Activated CD8-positive, alpha-beta memory T cell treated with anti-CD3 and anti-CD28 coated beads, Interleukin-2, amount 50 U/mL, for 48 hours (primary cell): ENCODE data around the gene CH25H.
"Not testable (repeated sequence)": the region's sequence is repeated elsewhere in the genome, so short reads cannot be mapped to it uniquely, and the experiment has no call there.

ENCODE experiments used
- DNase-seq: peaks from one replicate; pipeline ENCODE4 v3.0.0-alpha.2; 2020

Gene CH25H

DNA sequence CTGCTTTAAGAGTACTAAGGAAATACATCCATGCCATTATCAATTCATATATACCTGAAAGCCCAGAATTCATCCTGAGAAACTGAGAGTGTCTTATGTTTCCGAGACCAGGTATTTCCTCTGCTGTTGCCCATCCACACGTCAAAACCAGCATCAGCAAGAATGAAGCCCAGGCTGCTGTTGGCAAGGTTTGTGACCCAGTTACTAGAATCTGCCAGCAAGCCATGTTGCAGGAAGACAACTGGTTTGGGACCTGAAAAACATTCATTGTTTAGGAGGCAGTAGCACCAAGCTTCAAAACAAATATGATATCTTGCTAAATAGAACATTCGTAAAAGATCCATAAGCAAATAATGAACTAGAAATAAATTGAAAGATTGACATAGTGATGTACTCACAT, 21.0 kb upstream of the CH25H start:
- no peak for DNase-seq

DNA sequence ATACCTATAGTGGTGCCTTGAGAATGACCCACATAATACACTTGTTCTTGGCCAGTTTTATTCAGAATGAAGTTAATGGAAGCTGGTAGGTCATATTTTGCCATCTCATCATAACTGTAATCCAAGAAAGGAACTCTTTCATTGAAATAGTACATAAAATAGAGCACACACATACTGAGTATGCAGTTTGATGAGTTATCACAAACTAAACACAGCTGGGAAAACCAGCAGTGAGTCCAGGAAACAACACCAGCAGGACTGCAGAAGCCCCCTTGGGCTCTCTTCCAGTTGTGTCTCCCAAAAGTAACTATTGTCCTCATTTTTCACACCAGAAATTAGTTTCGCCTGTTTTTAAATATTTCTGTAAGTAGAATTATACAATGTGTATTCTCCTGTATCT, 19.8 kb upstream of the CH25H start:
- no peak for DNase-seq

DNA sequence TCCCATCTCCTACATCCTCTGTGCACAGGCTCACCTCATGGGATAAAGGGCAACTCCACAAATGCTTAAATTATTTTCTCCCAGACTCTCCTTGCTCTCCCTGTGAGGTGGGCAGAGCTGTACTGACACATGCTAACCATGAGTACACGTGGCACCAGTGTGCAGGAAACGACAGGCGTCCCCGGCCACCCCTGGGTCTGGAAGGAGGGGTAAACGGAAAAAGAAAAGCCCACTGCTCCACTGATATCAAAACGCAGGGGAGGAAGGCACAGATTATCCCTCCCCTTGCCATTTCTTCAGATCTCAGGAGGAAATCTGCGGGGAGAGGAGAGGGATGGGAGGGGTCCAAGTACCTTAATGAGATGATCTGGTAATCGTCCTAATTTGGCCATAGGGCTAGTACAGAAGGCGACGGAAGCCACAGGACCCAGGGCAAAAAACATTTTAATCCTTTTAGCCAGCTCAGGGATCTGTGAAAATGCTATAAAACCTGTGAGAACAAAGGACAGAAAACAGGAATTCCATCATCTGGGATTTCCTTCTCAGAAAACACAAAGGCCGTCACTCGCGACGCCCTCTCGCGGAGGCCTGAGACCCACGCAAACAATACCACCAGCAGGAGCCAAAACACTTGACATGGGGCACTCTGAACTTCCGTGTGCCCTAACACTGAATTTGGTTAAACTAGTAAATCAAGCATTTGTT, 17.8 kb upstream of the CH25H start:
- no peak for DNase-seq

DNA sequence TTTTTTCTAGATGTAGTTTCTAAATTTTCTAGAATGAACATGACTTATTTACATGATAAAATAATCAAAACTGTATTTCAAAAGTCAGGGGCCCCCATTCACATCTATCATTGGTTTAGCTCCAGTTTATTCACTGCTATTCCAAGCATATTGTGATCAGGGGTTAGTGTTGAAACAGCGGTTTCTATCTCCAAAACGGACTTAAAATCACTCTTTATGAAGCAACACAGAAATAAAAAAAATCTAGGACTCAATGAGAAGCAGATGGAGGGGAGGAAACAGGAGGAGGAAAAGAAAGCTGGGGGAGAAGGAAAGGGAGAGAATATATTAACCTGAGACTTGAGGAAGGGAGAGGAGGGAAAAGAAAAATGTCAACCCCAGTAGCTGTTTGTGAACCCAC, 14.8 kb upstream of the CH25H start:
- DNase-seq: no peak

DNA sequence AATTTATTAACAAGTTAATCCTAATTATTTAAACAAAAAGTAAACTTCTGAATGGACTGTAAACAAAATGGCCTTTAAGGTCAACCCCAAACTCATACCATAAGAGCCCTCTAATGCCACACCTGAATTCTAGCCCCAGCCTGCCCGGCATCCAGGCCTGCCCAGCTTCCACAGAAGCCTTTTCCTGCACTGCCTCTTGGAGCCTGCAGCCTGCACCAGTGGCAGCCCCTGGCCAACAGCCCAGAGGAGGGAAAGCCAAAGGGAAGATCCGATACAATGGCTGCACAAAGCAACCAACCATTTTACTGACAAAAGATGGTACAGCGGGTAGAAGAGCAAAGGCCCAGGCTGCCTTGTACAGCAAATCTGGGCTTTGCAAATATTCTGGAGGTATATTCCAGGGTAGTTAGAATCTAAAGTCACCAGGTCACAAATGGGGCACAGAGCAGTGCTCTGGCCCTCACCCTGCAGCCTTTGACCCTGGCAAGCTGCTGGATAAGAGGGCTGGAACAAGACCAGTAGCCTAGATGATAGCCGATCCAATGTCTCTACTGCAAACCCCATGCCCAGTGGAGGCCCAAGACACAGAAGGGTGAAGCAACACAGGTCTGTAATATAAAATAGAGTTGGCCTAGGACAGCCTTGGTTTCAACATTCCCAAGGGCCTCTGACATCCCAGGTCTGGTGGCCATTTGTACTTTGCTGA, 12.5 kb upstream of the CH25H start:
- no peak for DNase-seq

DNA sequence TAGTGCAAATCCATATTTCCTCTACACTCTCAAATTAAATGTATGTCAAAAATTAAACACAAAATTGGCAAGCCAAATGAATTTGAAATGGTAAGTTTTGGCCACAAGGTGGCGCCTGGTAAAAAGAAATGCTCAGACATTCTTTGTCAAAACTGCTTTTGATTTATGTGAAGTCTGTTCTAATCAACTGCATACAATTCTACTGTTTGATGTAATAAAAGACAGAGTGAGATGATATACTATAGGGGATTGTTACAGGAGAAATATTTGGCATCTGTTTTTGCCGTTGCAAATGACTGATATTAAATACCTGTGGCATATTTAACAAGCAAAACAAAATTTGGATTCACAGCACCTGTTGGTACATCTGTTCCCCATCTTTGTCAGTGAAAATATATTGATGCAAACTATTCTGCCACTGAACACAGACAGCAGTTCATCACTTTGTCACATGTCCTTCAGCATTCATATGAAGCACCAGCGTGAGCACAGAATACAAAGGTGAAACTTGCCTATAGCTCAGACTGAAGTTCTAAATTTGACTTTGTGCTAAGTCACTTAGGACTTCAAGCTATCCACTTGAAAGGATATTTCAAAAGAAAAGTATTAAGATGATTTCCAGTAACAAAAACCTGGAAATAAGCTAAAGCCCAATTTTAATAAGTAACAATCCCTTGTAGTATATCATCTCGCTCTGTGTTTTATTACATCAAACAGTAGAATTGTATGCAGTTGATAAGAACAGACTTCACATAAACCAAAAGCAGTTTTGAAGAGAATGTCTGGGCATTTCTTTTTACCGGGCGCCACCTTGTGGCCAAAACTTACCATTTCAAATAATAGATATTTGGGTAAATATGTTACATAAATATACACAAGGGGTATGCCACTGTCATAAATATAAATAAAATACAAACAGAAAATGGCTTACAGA, 10.2 kb upstream of the CH25H start:
- peak; percentile 78 for DNase-seq

DNA sequence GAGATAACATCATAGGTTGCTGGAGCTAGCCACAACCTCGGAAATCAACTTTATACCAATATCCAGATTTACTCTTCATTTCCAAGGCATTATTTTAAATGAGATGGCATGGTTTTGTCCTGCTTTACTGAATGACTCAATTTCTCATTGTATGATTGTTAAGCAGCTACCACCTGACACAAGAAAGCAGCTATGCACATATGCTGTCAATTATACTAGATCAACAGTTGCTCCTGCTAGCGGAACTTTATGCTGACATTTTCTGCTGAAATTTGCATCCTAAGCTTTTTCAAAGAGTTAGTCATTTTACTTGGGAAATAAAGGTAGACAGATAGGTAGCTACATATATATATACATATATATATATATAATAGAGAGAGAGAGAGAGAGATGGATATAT, 8.9 kb upstream of the CH25H start:
- DNase-seq: no peak

DNA sequence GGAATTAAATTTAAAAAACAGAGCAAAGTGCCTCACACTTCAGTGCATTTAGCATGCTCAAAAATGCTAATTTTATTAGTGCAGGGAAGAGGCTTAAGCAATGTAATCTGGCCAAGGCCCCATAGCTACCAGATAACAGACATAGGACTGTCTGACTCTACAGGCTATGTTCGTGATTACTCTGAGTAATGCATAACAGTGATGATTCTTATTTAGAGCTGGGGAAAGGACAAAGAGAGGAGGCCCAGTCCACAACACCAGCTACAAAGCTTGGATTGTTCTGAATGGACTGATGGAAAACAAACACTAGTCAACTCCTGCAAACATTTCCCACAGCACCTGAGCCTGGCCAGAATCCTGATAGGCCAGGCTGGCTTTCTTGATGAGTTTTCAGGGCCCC, 8.4 kb upstream of the CH25H start:
- DNase-seq: no peak

DNA sequence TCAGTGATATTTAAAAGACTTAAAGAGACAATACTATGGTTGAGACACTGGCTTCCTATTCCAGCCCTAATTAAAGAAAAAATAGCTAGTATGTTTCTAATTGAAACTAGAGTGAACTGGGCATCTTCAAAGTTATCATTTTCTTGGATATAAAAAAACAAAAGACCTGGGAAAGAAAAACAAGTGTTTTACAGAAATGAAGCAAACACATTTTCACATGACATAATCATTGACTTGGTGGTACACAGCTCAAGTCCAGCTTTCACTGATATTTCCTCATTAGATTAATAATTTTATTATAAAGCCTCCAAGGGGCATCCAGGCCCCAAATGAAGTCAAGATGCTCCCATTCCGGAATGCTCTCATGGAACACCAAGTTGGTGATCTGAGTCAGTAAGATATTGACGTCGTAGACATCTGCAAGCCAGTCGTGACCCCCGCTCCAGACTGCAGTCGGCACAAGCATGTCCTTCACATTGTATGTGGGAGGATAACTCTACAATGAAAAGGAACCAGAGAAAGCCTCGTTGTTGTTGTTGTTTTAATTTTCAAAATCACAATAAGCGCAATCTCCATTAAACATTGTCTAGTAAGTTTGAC, 7.5 kb upstream of the CH25H start:
- no peak for DNase-seq

DNA sequence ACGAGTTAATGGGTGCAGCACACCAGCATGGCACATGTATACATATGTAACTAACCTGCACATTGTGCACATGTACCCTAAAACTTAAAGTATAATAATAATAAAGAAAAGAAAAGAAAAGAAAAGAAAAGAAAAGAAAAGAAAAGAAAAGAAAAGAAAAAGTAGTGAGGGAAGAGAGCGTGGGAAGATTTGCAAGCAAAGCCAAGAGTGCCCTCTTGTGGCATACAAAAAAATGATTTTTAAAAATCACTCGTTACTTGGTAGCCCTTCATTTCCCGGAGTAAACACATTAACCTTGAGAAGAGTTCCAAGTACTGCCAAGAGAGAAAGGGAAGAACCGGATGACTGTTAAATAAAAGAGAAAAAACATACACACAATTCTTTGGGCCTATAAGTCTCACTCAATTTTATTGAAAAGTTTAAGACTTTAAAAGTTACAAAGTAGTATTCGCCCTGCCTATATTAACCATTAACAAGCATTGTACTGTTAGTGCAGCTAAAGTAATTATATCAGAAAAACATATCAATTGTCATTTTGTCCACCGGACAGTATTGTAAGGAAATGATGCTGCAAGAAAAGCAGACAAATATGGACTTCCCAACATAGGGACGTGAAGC, 6.2 kb upstream of the CH25H start:
- no peak for DNase-seq

DNA sequence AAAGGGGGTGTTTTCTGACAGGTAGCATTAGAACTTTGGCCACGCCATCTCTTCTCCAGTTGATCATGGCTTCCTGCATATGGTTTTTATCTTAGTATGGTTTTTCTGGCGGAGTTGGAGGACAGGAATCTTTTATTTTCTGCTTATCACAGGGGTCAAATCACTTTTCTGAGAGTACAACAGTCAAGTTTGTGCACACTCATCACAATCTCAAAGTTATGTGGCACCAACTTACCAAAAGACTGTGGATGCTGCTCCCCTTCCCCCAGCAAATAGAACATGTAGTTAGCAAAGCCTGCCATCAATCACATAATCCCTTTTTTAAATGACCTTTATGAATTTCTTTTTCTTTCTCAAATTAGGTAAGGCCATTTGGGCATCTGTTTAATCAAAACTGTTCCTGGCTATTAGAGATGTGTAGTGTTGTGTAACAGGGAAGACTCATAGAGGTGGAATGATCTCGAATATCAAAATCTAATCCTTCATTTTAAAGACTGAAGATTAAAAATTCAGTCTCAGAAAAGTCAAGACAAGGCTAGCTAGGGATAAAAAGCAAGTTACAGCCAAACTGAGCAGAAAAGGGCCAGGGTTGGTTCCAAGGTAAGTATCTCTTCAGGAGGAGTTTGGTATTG, 3.8 kb upstream of the CH25H start:
- no peak for DNase-seq

DNA sequence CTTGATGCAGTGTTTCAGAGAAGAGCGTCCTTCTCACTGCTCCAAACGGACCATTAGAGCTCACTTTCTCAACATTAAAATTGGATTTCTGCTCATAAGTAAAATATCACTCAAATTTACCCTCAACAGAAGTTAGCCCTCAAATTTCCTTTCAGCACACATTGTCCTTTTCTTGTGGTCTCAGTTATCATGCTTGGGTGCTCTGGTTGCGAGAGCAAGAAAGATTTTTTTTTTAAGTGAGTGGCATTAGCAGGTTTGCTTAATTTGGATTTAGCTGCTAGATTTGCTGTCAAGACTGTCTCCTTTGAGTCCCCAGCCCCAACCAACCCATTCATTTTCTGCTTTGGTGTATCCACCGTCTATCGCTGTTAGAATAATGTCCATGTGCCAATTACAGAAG, 2.6 kb upstream of the CH25H start:
- DNase-seq: no peak

DNA sequence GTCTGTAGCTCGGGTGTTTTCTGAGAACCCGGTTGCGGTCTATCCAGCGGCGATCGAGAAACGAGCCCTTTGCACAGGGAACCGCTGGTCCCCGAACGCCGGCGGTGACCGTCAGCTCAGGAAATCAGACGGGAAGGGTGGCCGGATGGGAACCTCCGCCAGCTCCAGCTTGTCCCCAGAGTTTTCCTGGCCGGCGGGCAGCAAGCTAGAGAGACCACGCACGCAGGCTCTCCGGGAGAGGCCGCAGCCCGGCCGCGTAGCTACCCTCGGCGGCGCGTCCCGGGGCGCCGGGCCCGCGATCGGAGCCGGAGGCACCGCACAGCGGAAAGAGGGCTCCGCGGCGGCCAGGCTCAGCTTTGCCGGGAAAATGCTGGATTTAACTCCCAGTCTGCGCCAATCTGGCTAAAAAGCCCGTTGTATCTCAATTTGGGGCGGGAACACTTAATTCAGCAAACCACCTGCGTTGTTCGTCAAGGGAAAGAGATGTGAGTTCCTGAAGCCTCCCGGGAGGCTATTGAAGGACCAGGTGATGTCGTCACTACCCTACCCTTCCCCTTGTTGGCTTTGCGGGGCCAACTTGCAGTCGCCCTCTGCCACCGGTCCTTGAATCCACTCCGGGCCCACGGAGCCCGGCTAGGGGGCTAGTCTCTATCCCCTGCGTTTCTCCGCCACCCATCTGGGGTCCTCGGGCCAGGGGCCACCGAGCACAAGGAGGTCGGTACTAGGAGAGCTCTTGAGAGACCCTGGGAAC, 859 bp upstream of the CH25H start:
- peak; percentile 63 for DNase-seq

DNA sequence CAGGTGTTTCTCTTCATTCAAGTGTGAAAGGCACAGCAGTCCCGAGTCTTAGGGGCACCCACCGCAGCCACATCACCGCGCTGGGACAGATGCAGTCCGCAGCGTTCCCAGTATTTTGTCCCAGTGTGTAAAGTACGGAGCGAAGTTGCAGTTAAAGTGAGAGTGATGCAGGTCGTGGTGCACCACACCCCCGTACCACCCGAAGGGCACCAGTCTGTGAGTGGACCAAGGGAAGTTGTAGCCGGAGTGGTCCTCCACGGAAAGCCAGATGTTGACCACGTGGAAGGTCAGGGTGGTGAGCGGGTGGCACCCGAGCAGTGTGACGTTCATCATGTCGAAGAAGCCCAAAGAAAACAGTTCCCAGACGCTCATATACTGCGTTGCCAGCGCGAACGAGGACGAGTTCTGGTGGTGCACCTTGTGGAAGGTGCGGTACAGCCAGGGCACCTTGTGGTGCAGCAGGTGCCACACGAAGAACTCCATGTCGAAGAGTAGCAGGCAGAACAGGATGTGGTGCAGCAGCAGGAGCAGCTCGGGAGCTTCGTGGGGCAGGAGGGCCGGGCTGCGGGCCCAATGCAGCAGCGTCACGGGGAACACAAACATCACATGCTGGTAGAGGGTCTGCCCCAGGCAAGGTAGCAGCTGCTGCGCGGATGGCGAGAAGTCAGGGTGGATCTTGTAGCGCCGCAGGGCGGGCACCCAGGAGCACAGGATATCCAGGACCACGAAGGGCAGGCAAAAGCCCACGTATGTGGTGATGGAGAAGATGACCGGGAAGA, 526 bp downstream of the CH25H start:
- DNase-seq: peak; percentile 68

DNA sequence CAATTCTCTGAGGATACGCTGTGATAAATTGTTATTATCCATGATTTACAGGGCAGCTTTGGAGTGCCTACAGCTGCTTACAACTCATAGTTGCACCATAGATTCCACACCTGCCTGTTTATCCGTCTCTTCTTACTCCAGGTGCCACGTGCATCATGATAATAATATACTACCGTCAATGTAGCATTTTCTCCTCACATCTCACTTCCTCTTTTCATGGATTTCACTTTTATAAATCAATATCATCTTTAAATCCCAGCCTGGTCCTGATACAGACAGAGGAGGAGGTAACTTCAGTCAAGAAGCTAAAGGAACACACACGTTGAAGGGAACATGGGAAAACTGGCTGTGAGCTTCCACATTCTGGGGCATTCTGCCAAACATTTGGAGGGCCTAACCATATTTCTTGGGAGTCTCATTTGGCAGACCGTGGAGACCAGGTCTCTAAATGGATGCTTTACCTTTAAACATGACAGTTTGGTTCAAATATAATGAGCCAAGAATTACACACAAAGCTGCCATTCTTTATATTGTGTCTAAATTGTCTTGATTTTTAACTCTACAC, 2.4 kb downstream of the CH25H start:
- no peak for DNase-seq

DNA sequence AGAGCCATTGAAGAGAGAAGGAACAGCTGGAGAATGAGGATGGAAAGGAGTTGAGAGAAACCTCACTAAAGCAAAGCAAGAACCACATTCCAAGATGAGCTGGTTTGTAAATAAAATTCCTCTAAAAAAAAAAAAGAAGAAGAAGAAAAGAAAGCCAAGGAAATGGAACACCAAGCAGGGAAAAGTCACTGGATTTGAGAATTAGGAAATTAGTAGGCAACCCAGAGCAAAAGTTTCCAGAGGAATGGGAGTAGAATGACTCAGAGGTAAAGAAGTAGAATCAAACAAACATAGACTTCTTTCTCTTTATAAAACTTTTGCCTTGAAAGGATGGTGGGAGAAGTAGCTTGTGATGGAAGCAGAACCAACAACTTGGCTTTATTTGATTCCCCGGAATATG, 3.9 kb downstream of the CH25H start:
- DNase-seq: no peak

DNA sequence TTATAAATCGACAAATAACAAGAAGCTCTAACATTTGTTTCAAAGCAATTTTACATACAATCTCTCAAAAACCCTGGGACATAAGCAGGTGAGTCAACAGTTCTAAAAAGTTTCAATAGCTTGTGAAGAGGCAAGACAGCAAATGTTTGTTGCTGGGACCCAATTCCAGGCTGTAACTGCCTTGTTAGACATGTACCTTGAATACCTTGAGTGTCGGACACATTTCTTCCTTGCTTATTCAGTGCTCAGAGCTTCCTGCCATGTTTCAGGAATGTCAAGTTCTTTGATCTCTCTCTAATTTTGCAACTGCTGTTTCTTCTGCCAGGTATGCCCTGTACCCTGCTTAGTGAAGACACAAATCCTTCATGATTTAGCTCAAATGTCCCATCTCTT, 5.1 kb downstream of the CH25H start:
- DNase-seq: no peak

DNA sequence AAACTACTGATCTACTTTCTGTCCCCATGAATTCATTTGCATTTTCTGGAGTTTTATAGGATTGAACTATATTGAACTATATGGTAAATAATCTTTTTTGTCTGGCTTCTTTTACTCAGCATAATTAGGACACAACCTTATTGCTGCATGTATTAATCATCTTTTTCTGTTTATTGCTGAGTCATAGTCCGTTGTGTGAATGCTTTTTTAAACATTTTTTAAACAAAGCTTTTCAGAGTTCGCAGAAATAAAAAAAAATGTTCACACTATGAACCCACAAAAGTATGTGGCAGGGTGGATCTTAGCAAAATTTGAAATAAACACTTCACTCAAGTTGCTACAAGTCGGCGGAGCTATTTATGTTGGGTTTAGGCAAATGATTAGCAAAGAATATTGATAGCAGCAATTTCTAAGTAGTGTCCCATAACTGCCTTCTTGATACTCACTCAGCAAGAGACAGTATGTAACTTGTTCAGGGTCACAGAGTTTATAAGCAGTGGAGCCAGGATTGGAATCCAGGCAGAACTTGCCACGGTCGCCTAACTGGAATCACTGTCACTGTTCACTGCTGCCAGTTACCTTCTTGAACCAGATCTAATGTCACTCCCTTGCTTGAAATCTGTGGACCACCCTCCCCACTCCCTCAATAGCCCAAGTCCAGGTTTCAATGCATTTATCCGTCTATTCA, 5.6 kb downstream of the CH25H start:
- no peak for DNase-seq

DNA sequence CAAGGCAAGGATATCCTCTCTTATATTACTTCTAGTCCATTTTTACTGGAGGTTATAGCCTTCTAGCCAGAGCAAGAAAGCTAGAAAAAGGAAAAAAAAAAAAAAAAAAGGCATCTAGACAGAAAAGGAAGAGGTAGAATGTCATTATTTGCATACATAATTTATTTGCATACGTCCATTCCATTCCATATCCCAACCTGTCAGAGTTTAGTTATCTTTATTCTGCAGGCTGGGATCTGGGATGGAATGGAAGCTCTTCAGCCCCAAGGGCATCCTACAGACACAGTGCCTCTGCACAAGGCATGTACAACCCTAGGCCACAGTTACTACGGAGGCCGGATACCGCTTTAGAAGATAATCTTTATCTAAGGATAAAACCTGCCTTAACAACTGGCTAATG, 9.6 kb downstream of the CH25H start:
- no peak for DNase-seq

DNA sequence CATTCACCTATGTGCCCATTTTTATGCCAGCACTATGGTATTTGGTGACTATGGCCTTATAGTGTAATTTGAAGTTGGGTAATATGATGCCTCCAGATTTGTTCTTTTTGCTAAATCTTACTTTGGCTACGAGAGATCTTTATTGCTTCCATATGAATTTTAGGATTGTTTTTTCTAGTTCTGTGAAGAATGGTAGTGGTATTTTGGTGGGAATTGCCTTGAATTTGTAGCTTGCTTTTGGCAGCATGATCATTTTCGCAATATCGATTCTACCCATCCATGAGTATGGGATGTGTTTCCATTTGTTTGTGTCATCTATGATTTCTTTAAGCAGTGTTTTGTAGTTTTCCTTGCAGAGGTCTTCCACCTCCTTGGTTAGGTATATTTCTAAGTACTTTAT, 15.8 kb downstream of the CH25H start:
- DNase-seq: not testable (repeated sequence)
